WTC11 (cell line): ENCODE measurements around the gene POFUT2.

Experiments used
- ATF2 ChIP-seq: sonication (generic); formaldehyde crosslinking; IDR thresholded peaks from 2 replicates; pipeline ENCODE4 v1.8.1; 2022; ENCODE audit warnings: low read depth, missing genetic modification reagents, borderline replicate concordance
- ATF6 ChIP-seq: sonication (generic); formaldehyde crosslinking; IDR thresholded peaks from 2 replicates; pipeline ENCODE4 v1.8.1; 2023; ENCODE audit warnings: mild to moderate bottlenecking, missing genetic modification reagents
- CTCF ChIP-seq: fragments of 200-600 bp; IDR thresholded peaks from 2 replicates; pipeline ENCODE4 v1.8.0; 2022; ENCODE audit warnings: antibody characterized with exemption
- E2F1 ChIP-seq: sonication (generic); formaldehyde crosslinking; IDR thresholded peaks from 2 replicates; pipeline ENCODE4 v1.8.0; 2022; ENCODE audit warnings: mild to moderate bottlenecking, missing genetic modification reagents
- MAX ChIP-seq: sonication (generic); formaldehyde crosslinking; IDR thresholded peaks from 2 replicates; pipeline ENCODE4 v1.8.0; 2022; ENCODE audit warnings: mild to moderate bottlenecking, missing genetic modification reagents
- TCF7 ChIP-seq: sonication (generic); formaldehyde crosslinking; IDR thresholded peaks from 2 replicates; pipeline ENCODE4 v1.8.0; 2022; ENCODE audit warnings: mild to moderate bottlenecking, low read depth, missing genetic modification reagents, moderate library complexity
- TP53 ChIP-seq: sonication (generic); formaldehyde crosslinking; IDR thresholded peaks from 2 replicates; pipeline ENCODE4 v1.8.1; 2023; ENCODE audit warnings: mild to moderate bottlenecking, missing genetic modification reagents

GRCh38 chr21:45304476-45304830, 16.8 kb upstream of the POFUT2 start:
- TF ChIP-seq CTCF (no peak), E2F1 (no peak), ATF6 (CRISPR knock-in tag) (no peak), MAX (CRISPR knock-in tag) (no peak), TCF7 (CRISPR knock-in tag) (no peak), ATF2 (CRISPR knock-in tag) (no peak), TP53 (no peak)
